Mesenchymal stem cell (in vitro differentiated cells and primary cell): ENCODE measurements around the gene OR52L1.

Source experiments
- DNase-seq: peaks from one replicate; pipeline ENCODE4 v3.0.0-alpha.2; 2013
- H2AFZ ChIP-seq: one replicate; pipeline ENCODE4 v1.6.1; 2013; ENCODE audit warnings: low read depth, mild to moderate bottlenecking, control low read depth, inconsistent platforms, low read length, moderate library complexity
- H2AK5ac ChIP-seq: 2 replicates; pipeline ENCODE4 v1.6.1; 2013; ENCODE audit warnings: low read length, moderate library complexity, mild to moderate bottlenecking, inconsistent platforms; ENCODE audit not compliant: severe bottlenecking
- H2BK120ac ChIP-seq: one replicate; pipeline ENCODE4 v1.6.1; 2013; ENCODE audit warnings: low read depth, mild to moderate bottlenecking, inconsistent platforms, low read length, moderate library complexity
- H2BK12ac ChIP-seq, 2 experiments: one replicate each; pipeline ENCODE4 v1.6.1; 2013; ENCODE audit warnings: inconsistent platforms in 2 of 2, low read length in 2 of 2, mild to moderate bottlenecking in 2 of 2, moderate library complexity in 2 of 2, control low read depth in 1 of 2
- H2BK15ac ChIP-seq: one replicate; pipeline ENCODE4 v1.6.1; 2013; ENCODE audit warnings: mild to moderate bottlenecking, low read depth, inconsistent platforms; ENCODE audit not compliant: poor library complexity, severe bottlenecking
- H2BK5ac ChIP-seq: 2 replicates; pipeline ENCODE4 v1.6.1; 2013; ENCODE audit warnings: low read depth, mild to moderate bottlenecking, low read length, control low read depth, inconsistent platforms; ENCODE audit not compliant: poor library complexity, severe bottlenecking
- H3K14ac ChIP-seq, 2 experiments: one replicate each; pipeline ENCODE4 v1.6.1; 2013; ENCODE audit warnings: inconsistent platforms in 2 of 2, low read length in 2 of 2, control low read depth in 1 of 2, mild to moderate bottlenecking in 1 of 2, moderate library complexity in 1 of 2
- H3K18ac ChIP-seq, 2 experiments: one replicate each; pipeline ENCODE4 v1.6.1; 2013; ENCODE audit warnings: inconsistent platforms in 2 of 2, low read length in 2 of 2, control low read depth in 1 of 2, low read depth in 1 of 2, mild to moderate bottlenecking in 1 of 2
- H3K23ac ChIP-seq, 2 experiments: one replicate each; pipeline ENCODE4 v1.6.1; 2013; ENCODE audit warnings: inconsistent platforms in 2 of 2, low read length in 2 of 2, mild to moderate bottlenecking in 2 of 2, moderate library complexity in 2 of 2, control low read depth in 1 of 2
- H3K27ac ChIP-seq: 2 replicates; pipeline ENCODE4 v1.5.1; 2013; ENCODE audit warnings: mild to moderate bottlenecking, moderate library complexity, low read length, control low read depth, inconsistent platforms; ENCODE audit not compliant: poor library complexity, severe bottlenecking
- H3K27me3 ChIP-seq, 2 experiments: 2 replicates each; pipeline versions ENCODE4 v1.6.1 to v1.7.0; 2013; ENCODE audit warnings: low read length in 2 of 2, mild to moderate bottlenecking in 2 of 2, moderate library complexity in 2 of 2, control low read depth in 1 of 2, inconsistent platforms in 1 of 2; ENCODE audit not compliant: control insufficient read depth in 1 of 2, insufficient read depth in 1 of 2
- H3K36me3 ChIP-seq, 2 experiments: 2 replicates each; pipeline versions ENCODE4 v1.6.1 to v1.7.0; 2013; ENCODE audit warnings: low read length in 2 of 2, control low read depth in 1 of 2, inconsistent platforms in 1 of 2, low read depth in 1 of 2, mild to moderate bottlenecking in 1 of 2; ENCODE audit not compliant: insufficient read depth in 2 of 2, control insufficient read depth in 1 of 2
- H3K4ac ChIP-seq, 2 experiments: one replicate each; pipeline ENCODE4 v1.6.1; 2013; ENCODE audit warnings: inconsistent platforms in 2 of 2, low read length in 2 of 2, mild to moderate bottlenecking in 2 of 2, moderate library complexity in 2 of 2, control low read depth in 1 of 2, low read depth in 1 of 2
- H3K4me1 ChIP-seq: 2 replicates; pipeline ENCODE4 v1.6.1; 2013; ENCODE audit warnings: low read depth, low read length, control low read depth; ENCODE audit not compliant: control insufficient read depth, insufficient read depth
- H3K4me2 ChIP-seq: 2 replicates; pipeline ENCODE4 v1.6.1; 2013; ENCODE audit warnings: low read length, mild to moderate bottlenecking, inconsistent platforms; ENCODE audit not compliant: poor library complexity, severe bottlenecking
- H3K4me3 ChIP-seq, 2 experiments: 2 replicates each; pipeline versions ENCODE4 v1.5.1 to v1.7.0; 2013; ENCODE audit warnings: low read length in 2 of 2, mild to moderate bottlenecking in 2 of 2, control low read depth in 1 of 2, low read depth in 1 of 2; ENCODE audit not compliant: insufficient read depth in 1 of 2
- H3K79me1 ChIP-seq: replicated peaks from 2 replicates; pipeline ENCODE4 v1.6.1; 2013; ENCODE audit warnings: mild to moderate bottlenecking, control low read depth, low read length, inconsistent platforms; ENCODE audit not compliant: poor library complexity, severe bottlenecking
- H3K9ac ChIP-seq: 2 replicates; pipeline ENCODE4 v1.7.0; 2013; ENCODE audit warnings: mild to moderate bottlenecking, low read length, moderate library complexity
- H3K9me3 ChIP-seq: 2 replicates; pipeline ENCODE4 v1.7.0; 2013; ENCODE audit warnings: mild to moderate bottlenecking, low read length; ENCODE audit not compliant: control insufficient read depth
- H4K8ac ChIP-seq: one replicate; pipeline ENCODE4 v1.6.1; 2013; ENCODE audit warnings: inconsistent platforms, mild to moderate bottlenecking, low read length, moderate library complexity
- H4K91ac ChIP-seq: one replicate; pipeline ENCODE4 v1.6.1; 2013; ENCODE audit warnings: mild to moderate bottlenecking, low read length, inconsistent platforms
- WGBS: methylation state at CpG from one replicate; pipeline ENCODE4 v1.1.7; 2013; ENCODE audit warnings: mixed read lengths; 5-methylcytosine and 5-hydroxymethylcytosine counted together

OR52L1 gene

GRCh38 chr11:5955586-5955985 lies 31.2 kb downstream of the OR52L1 start:
- Histone ChIP-seq H3K4me2 (no peak overlapping the region), H3K36me3 (no peaks in the 10 kb centered on the region), H4K91ac (no peak overlapping the region), H3K4me1 (no peaks in the 10 kb centered on the region), H3K14ac (no peak overlapping the region), H3K27me3 (no peaks in the 10 kb centered on the region), H3K23ac (no peak overlapping the region), H3K9me3 (peaks cover 7% of the 10 kb centered on the region), H2BK15ac (no peak overlapping the region), H3K4ac (no peak overlapping the region), H2BK12ac (no peak overlapping the region), H2BK120ac (no peak overlapping the region), H4K8ac (no peak overlapping the region), H3K79me1 (no peaks in the 10 kb centered on the region), H2AFZ (no peak overlapping the region), H3K27ac (no peak overlapping the region), H3K9ac (no peak overlapping the region), H3K4me3 (no peak overlapping the region), H3K18ac (no peak overlapping the region), H2BK5ac (no peak overlapping the region), H2AK5ac (no peak overlapping the region)
- DNase-seq, result no peak
- WGBS, result 75% methylated on average over 1 of the region's 3 CpGs

- Histone ChIP-seq H3K27me3 (no peaks in the 10 kb centered on the region), H3K9ac (no peak within 1 kb of the TSS), H2AK5ac (no peak within 1 kb of the TSS), H4K8ac (no peak within 1 kb of the TSS), H2AFZ (no peak within 1 kb of the TSS), H2BK120ac (no peak within 1 kb of the TSS), H2BK5ac (no peak within 1 kb of the TSS), H3K4me1 (no peaks in the 10 kb centered on the region), H3K9me3 (no peaks in the 10 kb centered on the region), H3K18ac (no peak within 1 kb of the TSS), H2BK15ac (no peak within 1 kb of the TSS), H3K14ac (no peak within 1 kb of the TSS), H3K4ac (no peak within 1 kb of the TSS), H3K27ac (no peak within 1 kb of the TSS), H3K4me3 (no peak within 1 kb of the TSS), H3K23ac (no peak within 1 kb of the TSS), H3K36me3 (no peaks in the 10 kb centered on the region), H3K79me1 (no peaks in the 10 kb centered on the region), H2BK12ac (no peak within 1 kb of the TSS), H3K4me2 (no peak within 1 kb of the TSS), H4K91ac (no peak within 1 kb of the TSS)
- no peak for DNase-seq
- 73% methylated on average over 3 of the region's 3 CpGs for WGBS
Observed at GRCh38 chr11:5941951-5942350, 44.8 kb downstream of the OR52L1 start, which contains the start of gene OR56A3. Gene OR56A3, plus strand, starts transcription at chr11:5942251. Its CDS starts 5,096 bp downstream, at chr11:5947347.

GRCh38 chr11:5940748-5941147 lies 46.0 kb downstream of the OR52L1 start:
- Histone ChIP-seq H3K14ac (no peak overlapping the region), H3K9me3 (no peaks in the 10 kb centered on the region), H3K18ac (no peak overlapping the region), H2BK15ac (no peak overlapping the region), H3K27ac (no peak overlapping the region), H3K23ac (no peak overlapping the region), H4K8ac (no peak overlapping the region), H2BK12ac (no peak overlapping the region), H2BK5ac (no peak overlapping the region), H2AFZ (no peak overlapping the region), H3K79me1 (no peaks in the 10 kb centered on the region), H3K36me3 (no peaks in the 10 kb centered on the region), H3K9ac (no peak overlapping the region), H3K4me3 (no peak overlapping the region), H3K4me2 (no peak overlapping the region), H3K4ac (no peak overlapping the region), H2AK5ac (no peak overlapping the region), H3K27me3 (no peaks in the 10 kb centered on the region), H3K4me1 (no peaks in the 10 kb centered on the region), H2BK120ac (no peak overlapping the region), H4K91ac (no peak overlapping the region)
- 94% methylated on average over 2 of the region's 2 CpGs for WGBS
- DNase-seq, result no peak

GRCh38 chr11:5938603-5938965 lies 48.2 kb downstream of the OR52L1 start:
- H2AK5ac ChIP-seq, result no peak overlapping the region
- H3K79me1 ChIP-seq, result no peaks in the 10 kb centered on the region
- no peak overlapping the region for H3K9ac ChIP-seq
- H3K36me3 ChIP-seq, result no peaks in the 10 kb centered on the region
- H3K4me1 ChIP-seq, result no peaks in the 10 kb centered on the region
- no peak for DNase-seq
- no peak overlapping the region for H3K23ac ChIP-seq
- H3K27ac ChIP-seq, result no peak overlapping the region
- no peaks in the 10 kb centered on the region for H3K27me3 ChIP-seq
- H2AFZ ChIP-seq, result no peak overlapping the region
- H4K8ac ChIP-seq, result no peak overlapping the region
- no peak overlapping the region for H3K14ac ChIP-seq
- no peaks in the 10 kb centered on the region for H3K9me3 ChIP-seq
- no peak overlapping the region for H2BK5ac ChIP-seq
- 80% methylated on average over 21 of the region's 21 CpGs for WGBS
- H3K4me2 ChIP-seq, result no peak overlapping the region
- no peak overlapping the region for H2BK12ac ChIP-seq
- no peak overlapping the region for H3K18ac ChIP-seq
- H2BK120ac ChIP-seq, result no peak overlapping the region
- H3K4me3 ChIP-seq, result no peak overlapping the region
- H4K91ac ChIP-seq, result no peak overlapping the region
- no peak overlapping the region for H2BK15ac ChIP-seq
- H3K4ac ChIP-seq, result no peak overlapping the region
